Measurements from ENCODE around the gene PTPRCAP. TPM values are rescaled to one million over a fixed set of nuclear protein-coding genes. Genes with fewer than 3 reads are reported as not detected.
A peak's percentile ranks its signal among the peaks of the same experiment; 100 is the strongest.

PTPRCAP gene
- total and polyA plus RNA-seq, 9 of the 15 experiments (the other 6 are each of a cell fraction or from before 2014, with no cell fraction given), result 0.22 to 2.0 (median 1.1) TPM; not detected in 4

GRCh38 chr11:67464411-67465188 is 27.1 kb upstream of the PTPRCAP start (continued):
- no peak for TF ChIP-seq ZBTB5 (IDR thresholded peaks at IDR 0.05)
- no peak for TF ChIP-seq ZNF12 (CRISPR knock-in tag; IDR thresholded peaks at IDR 0.05)
- TF ChIP-seq THAP12 (CRISPR knock-in tag; IDR thresholded peaks at IDR 0.05), result peak; percentile 58; the same call in 1 of the 2 replicates
- TF ChIP-seq AFF1 (IDR thresholded peaks at IDR 0.05; ENCODE audit: low read depth in 1 of 2, partially characterized antibody in 2 of 2), result peak in 1 of 2 experiments; percentile 18
- peak; percentile 55; the same call in 1 of the 2 replicates for TF ChIP-seq TAF7 (tag; IDR thresholded peaks at IDR 0.05)
- TF ChIP-seq YY1 (IDR thresholded peaks at IDR 0.05; ENCODE audit: borderline replicate concordance in 1 of 3, control insufficient read depth in 1 of 3, extremely low read depth in 1 of 3, insufficient read depth in 3 of 3, insufficient read length in 1 of 3, insufficient replicate concordance in 2 of 3, low read depth in 1 of 3, low read length in 2 of 3), result peak; percentile 46 to 92 (median 88)
- TF ChIP-seq SIX5 (IDR thresholded peaks at IDR 0.05; ENCODE audit: borderline replicate concordance in 1 of 2, insufficient read depth in 1 of 2, low read depth in 1 of 2, low read length in 2 of 2), result no peak
- peak; percentile 75 for TF ChIP-seq CBFA2T2 (conservative IDR thresholded peaks at IDR 0.05)
- TF ChIP-seq MLX (CRISPR knock-in tag; conservative IDR thresholded peaks at IDR 0.05), result no peak
- no peak for TF ChIP-seq ZNF274 (IDR thresholded peaks at IDR 0.05; ENCODE audit: borderline replicate concordance, low read depth, low read length)
- no peak for TF ChIP-seq ZNF436 (CRISPR knock-in tag; IDR thresholded peaks at IDR 0.05)
